ENCODE results near the gene C1GALT1C1.
"Not testable (repeated sequence)": the region's sequence is repeated elsewhere in the genome, so short reads cannot be mapped to it uniquely, and the experiment has no call there.

C1GALT1C1 gene

GRCh38 chrX:120660637-120661036 lies 30.8 kb upstream of the C1GALT1C1 start:
- Histone ChIP-seq H3K4me1 (ENCODE audit: insufficient read depth, poor library complexity, severe bottlenecking) (peaks cover 6% of the 10 kb centered on the region), H3K9me3 (ENCODE audit: severe bottlenecking) (no peaks in the 10 kb centered on the region), H3K27ac (ENCODE audit: poor library complexity, severe bottlenecking) (peak overlapping the region; percentile 51), H3K4me3 (ENCODE audit: severe bottlenecking) (no peak overlapping the region), H3K36me3 (ENCODE audit: low read depth) (no peaks in the 10 kb centered on the region), H3K27me3 (ENCODE audit: insufficient read depth, poor library complexity, severe bottlenecking) (no peaks in the 10 kb centered on the region)
- TF ChIP-seq CTCF (IDR thresholded peaks at IDR 0.05; ENCODE audit: poor library complexity, severe bottlenecking) = no peak
- DNase-seq (ENCODE audit: low spot score) (no peak), ATAC-seq (ENCODE audit: low read depth) (peak; percentile 75)

- Histone ChIP-seq H3K27ac (ENCODE audit: poor library complexity, severe bottlenecking) (no peak overlapping the region), H3K36me3 (ENCODE audit: low read depth) (no peaks in the 10 kb centered on the region), H3K27me3 (ENCODE audit: insufficient read depth, poor library complexity, severe bottlenecking) (no peaks in the 10 kb centered on the region), H3K4me3 (ENCODE audit: severe bottlenecking) (no peak overlapping the region), H3K9me3 (ENCODE audit: severe bottlenecking) (no peaks in the 10 kb centered on the region), H3K4me1 (ENCODE audit: insufficient read depth, poor library complexity, severe bottlenecking) (peaks cover 2% of the 10 kb centered on the region)
- no peak for DNase-seq (ENCODE audit: low spot score)
- no peak for TF ChIP-seq CTCF (IDR thresholded peaks at IDR 0.05; ENCODE audit: poor library complexity, severe bottlenecking)
- ATAC-seq (ENCODE audit: low read depth) = no peak
Observed at GRCh38 chrX:120653000-120653399, 23.1 kb upstream of the C1GALT1C1 start.

- not testable (repeated sequence) for H3K9me3 ChIP-seq (ENCODE audit: severe bottlenecking); H3K27ac ChIP-seq (ENCODE audit: poor library complexity, severe bottlenecking); H3K36me3 ChIP-seq (ENCODE audit: low read depth); ATAC-seq (ENCODE audit: low read depth); H3K27me3 ChIP-seq (ENCODE audit: insufficient read depth, poor library complexity, severe bottlenecking); DNase-seq (ENCODE audit: low spot score); H3K4me3 ChIP-seq (ENCODE audit: severe bottlenecking); H3K4me1 ChIP-seq (ENCODE audit: insufficient read depth, poor library complexity, severe bottlenecking)
Observed at GRCh38 chrX:120652256-120652655, 22.4 kb upstream of the C1GALT1C1 start.

- Histone ChIP-seq H3K27ac (ENCODE audit: poor library complexity, severe bottlenecking) (no peak overlapping the region), H3K36me3 (ENCODE audit: low read depth) (no peaks in the 10 kb centered on the region), H3K4me3 (ENCODE audit: severe bottlenecking) (no peak overlapping the region), H3K4me1 (ENCODE audit: insufficient read depth, poor library complexity, severe bottlenecking) (peaks cover 2% of the 10 kb centered on the region), H3K27me3 (ENCODE audit: insufficient read depth, poor library complexity, severe bottlenecking) (no peaks in the 10 kb centered on the region), H3K9me3 (ENCODE audit: severe bottlenecking) (no peaks in the 10 kb centered on the region)
- DNase-seq (ENCODE audit: low spot score) (no peak), ATAC-seq (ENCODE audit: low read depth) (no peak)
- TF ChIP-seq CTCF (IDR thresholded peaks at IDR 0.05; ENCODE audit: poor library complexity, severe bottlenecking) = no peak
Observed at GRCh38 chrX:120647127-120647526, 17.3 kb upstream of the C1GALT1C1 start.

GRCh38 chrX:120642871-120643270 lies 13.0 kb upstream of the C1GALT1C1 start:
- DNase-seq (ENCODE audit: low spot score) (no peak), ATAC-seq (ENCODE audit: low read depth) (no peak)
- Histone ChIP-seq H3K27ac (ENCODE audit: poor library complexity, severe bottlenecking) (no peak overlapping the region), H3K4me1 (ENCODE audit: insufficient read depth, poor library complexity, severe bottlenecking) (no peaks in the 10 kb centered on the region), H3K9me3 (ENCODE audit: severe bottlenecking) (no peaks in the 10 kb centered on the region), H3K27me3 (ENCODE audit: insufficient read depth, poor library complexity, severe bottlenecking) (no peaks in the 10 kb centered on the region), H3K36me3 (ENCODE audit: low read depth) (no peaks in the 10 kb centered on the region), H3K4me3 (ENCODE audit: severe bottlenecking) (no peak overlapping the region)
- no peak for TF ChIP-seq CTCF (IDR thresholded peaks at IDR 0.05; ENCODE audit: poor library complexity, severe bottlenecking)
